Subcutaneous adipose tissue (tissue), 4 donors: Measurements from ENCODE around the gene DPEP1. TPM values are rescaled to one million over a fixed set of nuclear protein-coding genes. Genes with fewer than 3 reads are reported as not detected.

Experiments used
- total RNA-seq, 4 donors: library from RNA; depleted of rRNA; stranded (reverse); fragments of >200 nt; gene quantifications; one replicate each; pipeline ENCODE4 v1.1.0, GENCODE V29; 2016
- TF ChIP-seq, protein P1 (sequence below): fragments of 450-650 bp; IDR thresholded peaks from one replicate; pipeline ENCODE4 v1.5.1; 2016; ENCODE audit warnings: low read depth, mild to moderate bottlenecking, control low read depth, antibody characterized with exemption, moderate library complexity

DPEP1 gene
- 1 to 10 TPM in 1 of 4 donors, not detected in 3; 2.3 TPM for total RNA-seq

DNA sequence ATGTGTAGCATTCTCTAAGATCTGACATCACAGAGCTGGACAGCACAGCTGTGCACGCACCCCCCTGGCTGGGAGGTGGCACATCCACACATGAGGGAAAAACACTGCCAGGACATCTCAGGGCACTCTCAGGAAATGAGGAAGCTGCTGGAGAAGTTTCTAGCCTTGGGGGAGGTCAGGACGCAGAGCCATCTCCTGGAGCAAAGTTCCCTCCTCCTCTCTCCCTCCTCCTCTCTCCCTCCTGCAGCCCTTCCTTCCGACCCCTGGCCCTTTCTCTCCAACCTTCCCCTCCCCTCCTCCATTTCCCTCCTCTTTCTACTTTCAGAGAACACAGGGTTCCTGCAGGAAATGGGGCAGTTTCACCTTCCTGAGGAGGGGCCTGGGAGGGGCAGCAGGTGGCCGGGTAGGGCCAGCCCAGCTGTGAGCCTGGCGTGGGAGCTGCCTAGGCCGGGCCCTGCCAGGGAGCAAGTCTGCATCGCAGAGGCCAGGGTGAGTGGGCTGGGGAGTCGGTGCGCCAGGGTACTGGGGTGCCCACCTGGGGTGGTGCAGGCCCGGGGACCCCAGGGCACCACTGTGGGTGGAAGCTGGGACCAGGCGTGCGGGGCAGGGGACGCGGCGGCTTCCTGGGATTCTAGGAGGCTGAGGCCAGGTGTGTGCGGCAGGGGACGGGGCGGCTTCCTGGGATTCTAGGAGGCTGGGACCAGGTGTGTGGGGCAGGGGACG, at the start of gene DPEP1:
Gene DPEP1 (plus strand): TSS at position 412 of the 723 bp plus-strand sequence. CDS start 16,769 bp downstream, outside the sequence.
- TF ChIP-seq, protein P1, sequence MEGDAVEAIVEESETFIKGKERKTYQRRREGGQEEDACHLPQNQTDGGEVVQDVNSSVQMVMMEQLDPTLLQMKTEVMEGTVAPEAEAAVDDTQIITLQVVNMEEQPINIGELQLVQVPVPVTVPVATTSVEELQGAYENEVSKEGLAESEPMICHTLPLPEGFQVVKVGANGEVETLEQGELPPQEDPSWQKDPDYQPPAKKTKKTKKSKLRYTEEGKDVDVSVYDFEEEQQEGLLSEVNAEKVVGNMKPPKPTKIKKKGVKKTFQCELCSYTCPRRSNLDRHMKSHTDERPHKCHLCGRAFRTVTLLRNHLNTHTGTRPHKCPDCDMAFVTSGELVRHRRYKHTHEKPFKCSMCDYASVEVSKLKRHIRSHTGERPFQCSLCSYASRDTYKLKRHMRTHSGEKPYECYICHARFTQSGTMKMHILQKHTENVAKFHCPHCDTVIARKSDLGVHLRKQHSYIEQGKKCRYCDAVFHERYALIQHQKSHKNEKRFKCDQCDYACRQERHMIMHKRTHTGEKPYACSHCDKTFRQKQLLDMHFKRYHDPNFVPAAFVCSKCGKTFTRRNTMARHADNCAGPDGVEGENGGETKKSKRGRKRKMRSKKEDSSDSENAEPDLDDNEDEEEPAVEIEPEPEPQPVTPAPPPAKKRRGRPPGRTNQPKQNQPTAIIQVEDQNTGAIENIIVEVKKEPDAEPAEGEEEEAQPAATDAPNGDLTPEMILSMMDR: no peak

DNA sequence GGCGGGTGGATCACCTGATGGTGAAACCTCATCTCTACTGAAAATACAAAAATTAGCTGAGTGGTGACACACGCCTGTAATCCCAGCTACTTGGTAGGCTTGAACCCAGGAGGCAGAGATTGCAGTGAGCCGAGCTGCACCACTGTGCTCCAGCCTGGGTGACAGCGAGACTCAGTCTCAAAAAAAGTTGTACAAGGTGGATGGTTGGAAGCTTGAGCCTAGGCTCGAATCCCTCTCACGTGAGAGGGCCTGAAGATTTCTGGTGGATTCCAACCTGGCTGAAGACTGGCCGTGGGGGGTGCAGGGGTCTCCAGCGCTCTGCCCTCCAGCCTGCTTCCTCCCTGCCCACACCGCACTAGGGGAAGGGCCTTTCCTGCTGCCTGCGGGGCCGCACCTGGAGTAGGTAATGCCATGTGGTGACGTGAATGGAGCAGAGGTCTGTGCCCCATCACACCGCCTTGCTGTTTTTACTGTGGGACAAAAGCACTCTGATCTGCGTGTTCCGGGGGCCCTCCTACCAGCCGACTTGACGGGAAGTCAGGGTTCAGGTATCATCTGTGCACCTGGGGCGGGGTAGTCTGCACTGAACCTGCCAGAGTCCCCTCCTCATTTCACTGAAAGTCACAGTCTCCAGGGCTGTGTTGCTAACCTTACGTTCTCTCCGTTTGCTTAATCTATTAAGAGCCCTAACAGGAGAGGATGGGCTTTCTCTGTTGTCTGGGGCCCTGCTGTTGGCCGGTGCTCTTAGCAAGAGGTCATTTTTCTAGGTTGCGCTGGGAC, 48.8 kb upstream of the DPEP1 start:
- TF ChIP-seq, protein P1: no peak

- TF ChIP-seq, protein P1: no peak
Measured at GRCh38 chr16:89565256-89565505, 48.3 kb upstream of the DPEP1 start.

GRCh38 chr16:89565506-89566372, 47.7 kb upstream of the DPEP1 start:
- TF ChIP-seq, protein P1: no peak

- TF ChIP-seq, protein P1: no peak
Measured at GRCh38 chr16:89567656-89568594, 45.5 kb upstream of the DPEP1 start.

- TF ChIP-seq, protein P1: no peak
Measured at GRCh38 chr16:89569506-89570341, 43.7 kb upstream of the DPEP1 start.
